A549 (cell line): ENCODE measurements around the gene HMGA1. TPM values are rescaled to one million over a fixed set of nuclear protein-coding genes. Genes with fewer than 3 reads are reported as not detected.
"Not testable (repeated sequence)": the region's sequence is repeated elsewhere in the genome, so short reads cannot be mapped to it uniquely, and the experiment has no call there.

Source experiments
- ATAC-seq, 2 experiments: fragments of 200-7000 bp in 1 of 2; fragments of >200 bp in 1 of 2; cut with Nextera tagmentation in 1 of 2; cut with Tn5 transposase in 1 of 2; 3 replicates each; pipeline versions ENCODE4 v1.8.0 to v1.9.1; 2018 to 2020; ENCODE audit warnings: mild to moderate bottlenecking in 1 of 2, moderate library complexity in 1 of 2
- CTCF ChIA-PET: fragments of 300-600 bp; sonication (Branson Sonifier 250); formaldehyde crosslinking; extraction: SDS; loops from one replicate; lab custom pipeline; 2021; ENCODE audit warnings: antibody characterized with exemption, inconsistent platforms; lab: Yijun Ruan, JAX
- POLR2A ChIA-PET: fragments of 350-600 bp; formaldehyde crosslinking; extraction: SDS; loops from one replicate; lab custom pipeline; 2021; ENCODE audit warnings: antibody characterized with exemption, inconsistent platforms; lab: Yijun Ruan, JAX
- DNase-seq, 2 experiments: peaks; one replicate each; pipeline versions ENCODE4 v3.0.0 to v3.0.0-alpha.2; 2011 to 2016; ENCODE audit warnings: low read depth in 1 of 2, low spot score in 1 of 2
- FAIRE-seq: peaks from 2 replicates; lab custom pipeline; 2011; peaks lifted over from hg19 to GRCh38; lab: Jason Lieb, UNC
- H3K27ac ChIP-seq, 2 experiments: fragments of >200 bp; sonication (Bioruptor Twin); formaldehyde crosslinking; 3 replicates each; pipeline ENCODE4 v1.5.1; 2016 to 2017
- H3K4me1 ChIP-seq: fragments of >200 bp; sonication (Bioruptor Twin); formaldehyde crosslinking; 3 replicates; pipeline ENCODE4 v1.6.1; 2016
- H3K4me2 ChIP-seq: fragments of >200 bp; sonication (Bioruptor Twin); formaldehyde crosslinking; 3 replicates; pipeline ENCODE4 v1.6.1; 2016
- H3K4me3 ChIP-seq: fragments of >200 bp; sonication (Bioruptor Twin); formaldehyde crosslinking; 3 replicates; pipeline ENCODE4 v1.5.1; 2016
- H3K9me3 ChIP-seq: fragments of >200 bp; sonication (Bioruptor Twin); formaldehyde crosslinking; 3 replicates; pipeline ENCODE4 v1.6.1; 2016
- CHD4 ChIP-seq: fragments of 200-600 bp; sonication (generic); IDR thresholded peaks from 2 replicates; pipeline ENCODE4 v1.6.1; 2016; ENCODE audit warnings: antibody characterized with exemption, mild to moderate bottlenecking, borderline replicate concordance
- EP300 ChIP-seq, 2 experiments: fragments of >200 bp; sonication (Bioruptor Twin); formaldehyde crosslinking; IDR thresholded peaks; 2 replicates in 1 of 2; 3 replicates in 1 of 2; pipeline ENCODE4 v1.6.1; 2016 to 2017
- ESRRA ChIP-seq: fragments of 150-350 bp; IDR thresholded peaks from 2 replicates; pipeline ENCODE4 v1.6.1; 2014; ENCODE audit warnings: mild to moderate bottlenecking, low read length, borderline replicate concordance
- FOSL2 ChIP-seq, 2 experiments: fragments of 450-650 bp in 1 of 2; fragments of >200 bp in 1 of 2; sonication (Bioruptor Twin) in 1 of 2; formaldehyde crosslinking; IDR thresholded peaks; 2 replicates each; pipeline versions ENCODE4 v1.5.0 to v1.6.1; 2016 to 2020; ENCODE audit warnings: mild to moderate bottlenecking in 1 of 2, moderate library complexity in 1 of 2
- HEYL ChIP-seq: fragments of 250-450 bp; sonication (Bioruptor Pico); IDR thresholded peaks from 2 replicates; pipeline ENCODE4 v1.8.0; 2021; ENCODE audit warnings: mild to moderate bottlenecking, moderate library complexity
- MYC ChIP-seq: IDR thresholded peaks from 2 replicates; pipeline ENCODE4 v1.6.1; 2012; ENCODE audit warnings: mild to moderate bottlenecking, inconsistent platforms, low read length, improper control_type of control experiment, borderline replicate concordance
- PBX3 ChIP-seq: IDR thresholded peaks from 2 replicates; pipeline ENCODE4 v1.6.1; 2012
- RCOR1 ChIP-seq: fragments of 150-350 bp; IDR thresholded peaks from 2 replicates; pipeline ENCODE4 v1.6.1; 2014; ENCODE audit warnings: antibody characterized with exemption, low read length, low read depth
- WGBS: methylation state at CpG from one replicate; pipeline ENCODE4 v1.1.6; 2017; ENCODE audit errors: missing lambda C conversion rate; 5-methylcytosine and 5-hydroxymethylcytosine counted together
- polyA plus RNA-seq, 4 experiments: library from polyadenylated mRNA; depleted of rRNA in 3 of 4; stranded (reverse); fragments of >200 nt; fragmentation: RNase III in 1 of 4; extraction: RNeasy Plus Mini Kit Qiagen cat#74134 plus additional on column Dnase treatment in 1 of 4; gene quantifications; 2 replicates in 3 of 4; 3 replicates in 1 of 4; pipeline ENCODE4 v1.2.3, GENCODE V29; 2011 to 2017
- TF ChIP-seq, protein P1 (sequence below): fragments of 250-450 bp; sonication (Bioruptor Pico); IDR thresholded peaks from 2 replicates; pipeline ENCODE4 v1.5.0; 2021; ENCODE audit warnings: mild to moderate bottlenecking, moderate library complexity, borderline replicate concordance

Gene HMGA1
- polyA plus RNA-seq, 2 of the 4 experiments (the other 2 are of a cell fraction) = 127 to 249 TPM

DNA sequence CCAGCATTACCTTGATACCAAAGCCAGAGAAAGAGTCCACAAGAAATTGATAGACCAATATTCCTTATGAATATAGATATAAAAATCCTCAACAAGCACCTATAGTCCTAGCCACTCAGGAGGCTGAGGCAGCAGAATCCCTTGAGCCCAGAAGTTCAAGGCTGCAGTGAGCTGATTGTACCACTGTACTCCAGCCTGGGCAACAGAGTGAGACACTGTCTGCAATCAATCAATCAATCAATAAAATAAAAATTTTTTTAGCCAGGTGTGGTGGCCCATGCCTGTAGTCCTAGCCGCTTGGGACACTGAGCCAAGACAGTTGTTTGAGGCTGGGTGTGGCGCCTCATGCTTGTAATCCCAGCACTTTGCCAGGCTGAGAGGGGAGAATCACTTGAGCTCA, 31.1 kb downstream of the HMGA1 start:
- TF ChIP-seq EP300 (IDR thresholded peaks at IDR 0.05) = no peak
- no peak for TF ChIP-seq PBX3
- no peak for TF ChIP-seq FOSL2 (IDR thresholded peaks at IDR 0.05)
- TF ChIP-seq FOSL2 (CRISPR knock-in tag; IDR thresholded peaks at IDR 0.05) = no peak
- TF ChIP-seq MYC = no peak
- TF ChIP-seq, protein P1, sequence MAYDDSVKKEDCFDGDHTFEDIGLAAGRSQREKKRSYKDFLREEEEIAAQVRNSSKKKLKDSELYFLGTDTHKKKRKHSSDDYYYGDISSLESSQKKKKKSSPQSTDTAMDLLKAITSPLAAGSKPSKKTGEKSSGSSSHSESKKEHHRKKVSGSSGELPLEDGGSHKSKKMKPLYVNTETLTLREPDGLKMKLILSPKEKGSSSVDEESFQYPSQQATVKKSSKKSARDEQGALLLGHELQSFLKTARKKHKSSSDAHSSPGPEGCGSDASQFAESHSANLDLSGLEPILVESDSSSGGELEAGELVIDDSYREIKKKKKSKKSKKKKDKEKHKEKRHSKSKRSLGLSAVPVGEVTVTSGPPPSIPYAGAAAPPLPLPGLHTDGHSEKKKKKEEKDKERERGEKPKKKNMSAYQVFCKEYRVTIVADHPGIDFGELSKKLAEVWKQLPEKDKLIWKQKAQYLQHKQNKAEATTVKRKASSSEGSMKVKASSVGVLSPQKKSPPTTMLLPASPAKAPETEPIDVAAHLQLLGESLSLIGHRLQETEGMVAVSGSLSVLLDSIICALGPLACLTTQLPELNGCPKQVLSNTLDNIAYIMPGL (CRISPR knock-in tag) = no peak
- TF ChIP-seq CHD4 = no peak
- no peak for TF ChIP-seq RCOR1
- TF ChIP-seq, all 56 proteins: peak for 0
- 83% methylated on average over 2 of the region's 2 CpGs for WGBS
- no peak for FAIRE-seq
- no peak for ATAC-seq
- Histone ChIP-seq H3K27ac (no peak overlapping the region), H3K4me1 (no peaks in the 10 kb centered on the region), H3K9me3 (no peaks in the 10 kb centered on the region), H3K4me2 (no peak overlapping the region), H3K4me3 (no peak overlapping the region)
- POLR2A ChIA-PET = no interaction called here
- no peak for DNase-seq
- CTCF ChIA-PET = interaction anchor here (0.7 kb wide), 1 partner anchor 23 kb away, joined by 3 read pairs; no protein-coding TSS in a partner anchor

DNA sequence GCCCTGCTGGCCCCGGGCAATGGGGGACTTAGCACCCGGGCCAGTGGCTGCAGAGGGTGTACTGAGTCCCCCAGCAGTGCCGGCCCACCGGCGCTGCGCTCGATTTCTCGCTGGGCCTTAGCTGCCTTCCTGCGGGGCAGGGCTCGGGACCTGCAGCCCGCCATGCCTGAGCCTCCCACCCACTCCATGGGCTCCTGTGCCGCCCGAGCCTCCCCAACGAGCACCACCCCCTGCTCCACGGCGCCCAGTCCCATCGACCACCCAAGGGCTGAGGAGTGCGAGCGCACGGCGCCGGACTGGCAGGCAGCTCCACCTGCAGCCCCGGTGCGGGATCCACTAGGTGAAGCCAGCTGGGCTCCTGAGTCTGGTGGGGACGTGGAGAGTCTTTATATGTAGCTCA, 32.5 kb downstream of the HMGA1 start:
- FAIRE-seq, H3K4me3 ChIP-seq, ATAC-seq, H3K9me3 ChIP-seq, H3K4me2 ChIP-seq, DNase-seq, CTCF ChIA-PET, H3K27ac ChIP-seq, H3K4me1 ChIP-seq, POLR2A ChIA-PET: not testable (repeated sequence)
- no CpG with 5 or more reads among the region's 25 CpGs for WGBS

GRCh38 chr6:34269658-34270341, 33.1 kb downstream of the HMGA1 start:
- H3K9me3 ChIP-seq, DNase-seq, H3K4me1 ChIP-seq, POLR2A ChIA-PET, ATAC-seq, FAIRE-seq, H3K4me2 ChIP-seq, H3K4me3 ChIP-seq, H3K27ac ChIP-seq: not testable (repeated sequence)
- 75% methylated on average over 14 of the region's 17 CpGs for WGBS
- CTCF ChIA-PET = interaction anchor here (0.6 kb wide), 1 partner anchor 567 kb away, joined by 3 read pairs; no protein-coding TSS in a partner anchor

- ChIA-PET CTCF (interaction anchor here (1.2 to 1.6 kb wide), 3 partner anchors 23 to 143 kb away, joined by 3 to 5 read pairs (median 4); no protein-coding TSS in a partner anchor), POLR2A (no interaction called here)
- H3K9me3 ChIP-seq = no peaks in the 10 kb centered on the region
- peak; percentile 13 to 28 for DNase-seq
- no peaks in the 10 kb centered on the region for H3K4me1 ChIP-seq
- H3K4me3 ChIP-seq = no peak overlapping the region
- FAIRE-seq = no peak
- H3K4me2 ChIP-seq = no peak overlapping the region
- peak; percentile 68 to 70; a peak in 3 of 6 replicates for ATAC-seq
- H3K27ac ChIP-seq = no peak overlapping the region
- TF ChIP-seq HEYL (CRISPR knock-in tag) (no peak), ESRRA (no peak), EP300 (IDR thresholded peaks at IDR 0.05) (no peak)
- 94% methylated on average over 12 of the region's 13 CpGs for WGBS
These were observed 35.6 kb downstream of the HMGA1 start for GRCh38 chr6:34272013-34272926.
